IMR-90 (cell line): ENCODE measurements around the gene CD101.

Source experiments
- BHLHE40 ChIP-seq: fragments of 150-350 bp; IDR thresholded peaks from 2 replicates; pipeline ENCODE4 v1.6.1; 2016; ENCODE audit warnings: mild to moderate bottlenecking, low read depth, low read length
- CEBPB ChIP-seq: IDR thresholded peaks from 2 replicates; pipeline ENCODE4 v1.6.1; 2012; ENCODE audit warnings: low read depth, low read length, improper control_type of control experiment
- MAFK ChIP-seq: IDR thresholded peaks from 2 replicates; pipeline ENCODE4 v1.6.1; 2012; ENCODE audit warnings: low read depth, low read length, improper control_type of control experiment
- MAZ ChIP-seq: IDR thresholded peaks from 2 replicates; pipeline ENCODE4 v1.6.1; 2012; ENCODE audit warnings: low read depth, mild to moderate bottlenecking, low read length, improper control_type of control experiment, moderate library complexity, borderline replicate concordance
- MXI1 ChIP-seq: IDR thresholded peaks from 2 replicates; pipeline ENCODE4 v1.6.1; 2012; ENCODE audit warnings: low read depth, mild to moderate bottlenecking, low read length, moderate library complexity, borderline replicate concordance
- POLR2A ChIP-seq: IDR thresholded peaks from 2 replicates; pipeline ENCODE4 v1.6.1; 2012; ENCODE audit warnings: mild to moderate bottlenecking, low read depth, low read length
- RAD21 ChIP-seq: IDR thresholded peaks from 2 replicates; pipeline ENCODE4 v1.6.1; 2012; ENCODE audit warnings: low read length, improper control_type of control experiment
- RFX5 ChIP-seq: IDR thresholded peaks from 2 replicates; pipeline ENCODE4 v1.8.0; 2012; ENCODE audit warnings: low read depth, mild to moderate bottlenecking, low read length, moderate library complexity
- SMC3 ChIP-seq: fragments of 150-350 bp; IDR thresholded peaks from 2 replicates; pipeline ENCODE4 v1.6.1; 2016; ENCODE audit warnings: low read depth, mild to moderate bottlenecking, antibody characterized with exemption, low read length, moderate library complexity
- TF ChIP-seq, protein P1 (sequence below): conservative IDR thresholded peaks from 2 replicates; pipeline ENCODE4 v1.5.1; 2012; ENCODE audit warnings: mild to moderate bottlenecking, low read depth, low read length, improper control_type of control experiment
- TF ChIP-seq, protein P2 (sequence below): fragments of 150-350 bp; IDR thresholded peaks from 2 replicates; pipeline ENCODE4 v1.6.1; 2017; ENCODE audit warnings: mild to moderate bottlenecking, antibody characterized with exemption, low read length, low read depth

DNA sequence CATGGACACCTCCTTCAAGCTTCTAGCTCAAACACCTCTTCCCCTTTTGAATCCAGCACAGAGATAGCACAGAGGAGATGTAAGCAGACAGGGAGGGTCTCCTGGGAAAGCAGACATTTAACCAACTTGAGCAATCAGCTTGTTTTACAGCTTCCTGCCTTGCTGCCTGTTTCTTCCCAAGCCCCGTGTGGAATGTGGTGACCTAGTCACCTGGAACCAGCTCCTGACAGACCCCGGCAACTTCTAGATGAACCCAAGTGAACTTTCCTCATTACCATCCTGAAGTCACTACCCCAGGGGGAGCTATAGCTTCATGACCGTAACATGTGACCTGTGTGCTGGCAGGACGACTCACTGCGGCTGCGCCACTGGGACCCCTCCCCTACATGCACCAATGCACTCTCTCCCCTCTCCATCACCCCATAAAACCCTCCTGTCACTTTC is 34.5 kb downstream of the CD101 start:
- TF ChIP-seq, protein P1, sequence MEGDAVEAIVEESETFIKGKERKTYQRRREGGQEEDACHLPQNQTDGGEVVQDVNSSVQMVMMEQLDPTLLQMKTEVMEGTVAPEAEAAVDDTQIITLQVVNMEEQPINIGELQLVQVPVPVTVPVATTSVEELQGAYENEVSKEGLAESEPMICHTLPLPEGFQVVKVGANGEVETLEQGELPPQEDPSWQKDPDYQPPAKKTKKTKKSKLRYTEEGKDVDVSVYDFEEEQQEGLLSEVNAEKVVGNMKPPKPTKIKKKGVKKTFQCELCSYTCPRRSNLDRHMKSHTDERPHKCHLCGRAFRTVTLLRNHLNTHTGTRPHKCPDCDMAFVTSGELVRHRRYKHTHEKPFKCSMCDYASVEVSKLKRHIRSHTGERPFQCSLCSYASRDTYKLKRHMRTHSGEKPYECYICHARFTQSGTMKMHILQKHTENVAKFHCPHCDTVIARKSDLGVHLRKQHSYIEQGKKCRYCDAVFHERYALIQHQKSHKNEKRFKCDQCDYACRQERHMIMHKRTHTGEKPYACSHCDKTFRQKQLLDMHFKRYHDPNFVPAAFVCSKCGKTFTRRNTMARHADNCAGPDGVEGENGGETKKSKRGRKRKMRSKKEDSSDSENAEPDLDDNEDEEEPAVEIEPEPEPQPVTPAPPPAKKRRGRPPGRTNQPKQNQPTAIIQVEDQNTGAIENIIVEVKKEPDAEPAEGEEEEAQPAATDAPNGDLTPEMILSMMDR = no peak
- TF ChIP-seq RFX5 = no peak
- TF ChIP-seq MAZ = no peak
- TF ChIP-seq MXI1 = no peak
- no peak for TF ChIP-seq MAFK
- no peak for TF ChIP-seq POLR2A
- TF ChIP-seq SMC3 = no peak
- no peak for TF ChIP-seq RAD21
- no peak for TF ChIP-seq BHLHE40
- TF ChIP-seq, protein P2, sequence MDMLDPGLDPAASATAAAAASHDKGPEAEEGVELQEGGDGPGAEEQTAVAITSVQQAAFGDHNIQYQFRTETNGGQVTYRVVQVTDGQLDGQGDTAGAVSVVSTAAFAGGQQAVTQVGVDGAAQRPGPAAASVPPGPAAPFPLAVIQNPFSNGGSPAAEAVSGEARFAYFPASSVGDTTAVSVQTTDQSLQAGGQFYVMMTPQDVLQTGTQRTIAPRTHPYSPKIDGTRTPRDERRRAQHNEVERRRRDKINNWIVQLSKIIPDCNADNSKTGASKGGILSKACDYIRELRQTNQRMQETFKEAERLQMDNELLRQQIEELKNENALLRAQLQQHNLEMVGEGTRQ = no peak
- no peak for TF ChIP-seq CEBPB
